IMR-90 (cell line): ENCODE measurements around the gene CDV3. TPM values are rescaled to one million over a fixed set of nuclear protein-coding genes. Genes with fewer than 3 reads are reported as not detected.

ENCODE experiments used
- ATAC-seq: fragments of 200-7000 bp; cut with Tn5 transposase; 2 replicates; pipeline ENCODE4 v1.9.1; 2020; ENCODE audit warnings: low read depth, mild to moderate bottlenecking, moderate library complexity
- BruUV-seq: library from RNA; stranded (reverse); fragments of 400-500 nt; replicated peaks from 2 replicates; lab custom pipeline; 2021; lab: Mats Ljungman, UMichigan
- CTCF ChIA-PET: fragments of 300-600 bp; formaldehyde crosslinking; extraction: SDS; loops from one replicate; lab custom pipeline; 2021; ENCODE audit warnings: antibody characterized with exemption; lab: Yijun Ruan, JAX
- POLR2A ChIA-PET: fragments of 300-600 bp; sonication (Branson Sonifier 250); formaldehyde crosslinking; loops from one replicate; lab custom pipeline; 2022; ENCODE audit warnings: antibody characterized with exemption; ENCODE audit not compliant: unreplicated experiment; lab: Charles Lee
- DNase-seq: peaks from one replicate; pipeline ENCODE4 v3.0.0; 2013
- H2AFZ ChIP-seq: replicated peaks from 2 replicates; pipeline ENCODE3; 2013; ENCODE audit warnings: low read length, mild to moderate bottlenecking; ENCODE audit not compliant: poor library complexity
- H2AK5ac ChIP-seq: 2 replicates; pipeline ENCODE4 v1.6.1; 2013; ENCODE audit warnings: low read depth, low read length, inconsistent platforms
- H2AK9ac ChIP-seq: replicated peaks from 2 replicates; pipeline ENCODE3; 2013; ENCODE audit warnings: mild to moderate bottlenecking, low read depth, low read length, moderate library complexity; ENCODE audit not compliant: poor library complexity
- H2BK120ac ChIP-seq: 2 replicates; pipeline ENCODE4 v1.6.1; 2013; ENCODE audit warnings: low read depth, low read length, inconsistent platforms
- H2BK15ac ChIP-seq: 3 replicates; pipeline ENCODE4 v1.6.1; 2013; ENCODE audit warnings: low read depth, low read length, inconsistent platforms
- H2BK20ac ChIP-seq: 2 replicates; pipeline ENCODE4 v1.6.1; 2013; ENCODE audit warnings: low read depth, mild to moderate bottlenecking, inconsistent platforms, low read length, moderate library complexity
- H2BK5ac ChIP-seq: 2 replicates; pipeline ENCODE4 v1.6.1; 2013; ENCODE audit warnings: mild to moderate bottlenecking, low read depth, low read length, inconsistent platforms; ENCODE audit not compliant: poor library complexity, severe bottlenecking
- H3K14ac ChIP-seq: replicated peaks from 2 replicates; pipeline ENCODE4 v1.6.1; 2013; ENCODE audit warnings: low read depth, low read length, inconsistent platforms
- H3K18ac ChIP-seq: 2 replicates; pipeline ENCODE4 v1.6.1; 2013; ENCODE audit warnings: low read depth, low read length, control low read depth
- H3K23ac ChIP-seq: 2 replicates; pipeline ENCODE4 v1.6.1; 2013; ENCODE audit warnings: low read depth, low read length, inconsistent platforms
- H3K27ac ChIP-seq: 2 replicates; pipeline ENCODE4 v1.5.1; 2013; ENCODE audit warnings: mild to moderate bottlenecking, control low read depth, low read length; ENCODE audit not compliant: insufficient read depth
- H3K27me3 ChIP-seq: 2 replicates; pipeline ENCODE4 v1.6.1; 2013; ENCODE audit warnings: low read length; ENCODE audit not compliant: control insufficient read depth, insufficient read depth
- H3K36me3 ChIP-seq: 2 replicates; pipeline ENCODE4 v1.6.1; 2013; ENCODE audit warnings: low read length, mixed read lengths; ENCODE audit not compliant: control insufficient read depth, insufficient read depth
- H3K4ac ChIP-seq: 2 replicates; pipeline ENCODE4 v1.6.1; 2013; ENCODE audit warnings: low read depth, low read length, inconsistent platforms
- H3K4me1 ChIP-seq: 2 replicates; pipeline ENCODE4 v1.6.1; 2013; ENCODE audit warnings: low read length, mixed read lengths; ENCODE audit not compliant: control insufficient read depth, insufficient read depth
- H3K4me2 ChIP-seq: 2 replicates; pipeline ENCODE4 v1.6.1; 2013; ENCODE audit warnings: low read depth, mild to moderate bottlenecking, control low read depth, low read length, moderate library complexity
- H3K4me3 ChIP-seq: 2 replicates; pipeline ENCODE4 v1.5.1; 2013; ENCODE audit warnings: low read depth, mild to moderate bottlenecking, control low read depth, low read length, moderate library complexity; ENCODE audit not compliant: insufficient read depth
- H3K56ac ChIP-seq: 2 replicates; pipeline ENCODE4 v1.6.1; 2013; ENCODE audit warnings: low read length, inconsistent platforms; ENCODE audit not compliant: insufficient read depth; ENCODE audit errors: extremely low read depth
- H3K79me1 ChIP-seq, 2 experiments: 2 replicates each; pipeline ENCODE4 v1.6.1; 2013; ENCODE audit warnings: low read length in 2 of 2, inconsistent platforms in 1 of 2, low read depth in 1 of 2
- H3K9ac ChIP-seq: 2 replicates; pipeline ENCODE4 v1.6.1; 2013; ENCODE audit warnings: low read depth, low read length, control low read depth
- H3K9me1 ChIP-seq: 2 replicates; pipeline ENCODE4 v1.6.1; 2013; ENCODE audit warnings: low read length, inconsistent platforms; ENCODE audit not compliant: insufficient read depth
- H3K9me3 ChIP-seq: 2 replicates; pipeline ENCODE4 v1.6.1; 2013; ENCODE audit warnings: low read length; ENCODE audit not compliant: control insufficient read depth, insufficient read depth
- H4K20me1 ChIP-seq: 2 replicates; pipeline ENCODE4 v1.6.1; 2013; ENCODE audit warnings: low read length, inconsistent platforms; ENCODE audit not compliant: insufficient read depth
- H4K5ac ChIP-seq: 2 replicates; pipeline ENCODE4 v1.6.1; 2013; ENCODE audit warnings: mild to moderate bottlenecking, low read depth, low read length, control low read depth
- H4K8ac ChIP-seq, 2 experiments: 2 replicates each; pipeline ENCODE4 v1.6.1; 2013; ENCODE audit warnings: low read depth in 2 of 2, low read length in 2 of 2, control low read depth in 1 of 2, inconsistent platforms in 1 of 2
- H4K91ac ChIP-seq: 2 replicates; pipeline ENCODE4 v1.6.1; 2013; ENCODE audit warnings: low read depth, low read length, inconsistent platforms; ENCODE audit not compliant: insufficient read depth
- BHLHE40 ChIP-seq: fragments of 150-350 bp; IDR thresholded peaks from 2 replicates; pipeline ENCODE4 v1.6.1; 2016; ENCODE audit warnings: mild to moderate bottlenecking, low read depth, low read length
- CEBPB ChIP-seq: IDR thresholded peaks from 2 replicates; pipeline ENCODE4 v1.6.1; 2012; ENCODE audit warnings: low read depth, low read length, improper control_type of control experiment
- CHD1 ChIP-seq: IDR thresholded peaks from 2 replicates; pipeline ENCODE4 v1.6.1; 2012; ENCODE audit warnings: low read depth, low read length, improper control_type of control experiment
- CTCF ChIP-seq: conservative IDR thresholded peaks from 2 replicates; pipeline ENCODE4 v1.5.1; 2012; ENCODE audit warnings: mild to moderate bottlenecking, low read depth, low read length, improper control_type of control experiment
- ELK1 ChIP-seq: fragments of 150-350 bp; IDR thresholded peaks from 2 replicates; pipeline ENCODE4 v1.6.1; 2016; ENCODE audit warnings: low read depth, mild to moderate bottlenecking, low read length, moderate library complexity, borderline replicate concordance
- FOS ChIP-seq: fragments of 150-350 bp; IDR thresholded peaks from 2 replicates; pipeline ENCODE4 v1.6.1; 2016; ENCODE audit warnings: low read depth, low read length
- MAFK ChIP-seq: IDR thresholded peaks from 2 replicates; pipeline ENCODE4 v1.6.1; 2012; ENCODE audit warnings: low read depth, low read length, improper control_type of control experiment
- MAZ ChIP-seq: IDR thresholded peaks from 2 replicates; pipeline ENCODE4 v1.6.1; 2012; ENCODE audit warnings: low read depth, mild to moderate bottlenecking, low read length, improper control_type of control experiment, moderate library complexity, borderline replicate concordance
- MXI1 ChIP-seq: IDR thresholded peaks from 2 replicates; pipeline ENCODE4 v1.6.1; 2012; ENCODE audit warnings: low read depth, mild to moderate bottlenecking, low read length, moderate library complexity, borderline replicate concordance
- NFE2L2 ChIP-seq: fragments of 150-350 bp; IDR thresholded peaks from 2 replicates; pipeline ENCODE4 v1.6.1; 2016; ENCODE audit warnings: low read depth, mild to moderate bottlenecking, low read length
- POLR2A ChIP-seq: IDR thresholded peaks from 2 replicates; pipeline ENCODE4 v1.6.1; 2012; ENCODE audit warnings: mild to moderate bottlenecking, low read depth, low read length
- RAD21 ChIP-seq: IDR thresholded peaks from 2 replicates; pipeline ENCODE4 v1.6.1; 2012; ENCODE audit warnings: low read length, improper control_type of control experiment
- RCOR1 ChIP-seq: IDR thresholded peaks from 2 replicates; pipeline ENCODE4 v1.6.1; 2012; ENCODE audit warnings: mild to moderate bottlenecking, low read length, improper control_type of control experiment; ENCODE audit not compliant: insufficient replicate concordance
- RFX5 ChIP-seq: IDR thresholded peaks from 2 replicates; pipeline ENCODE4 v1.8.0; 2012; ENCODE audit warnings: low read depth, mild to moderate bottlenecking, low read length, moderate library complexity
- SMC3 ChIP-seq: fragments of 150-350 bp; IDR thresholded peaks from 2 replicates; pipeline ENCODE4 v1.6.1; 2016; ENCODE audit warnings: low read depth, mild to moderate bottlenecking, antibody characterized with exemption, low read length, moderate library complexity
- WGBS, 2 experiments: methylation state at CpG; one replicate each; pipeline versions ENCODE4 v1.1.5 to v1.1.7; 2013; ENCODE audit warnings: missing lambda C conversion rate in 2 of 2; ENCODE audit not compliant: insufficient read length in 1 of 2; ENCODE audit errors: extremely low coverage in 2 of 2; 5-methylcytosine and 5-hydroxymethylcytosine counted together
- dilution Hi-C: fragments of 300-500 bp; cut with HindIII; formaldehyde crosslinking; loops from one replicate; pipeline ENCODE4 v1.14.3; 2018; ENCODE audit warnings: low sequenced_read_pairs; ENCODE audit not compliant: unreplicated experiment
- in situ Hi-C: fragments of 300-500 bp; cut with MboI; formaldehyde crosslinking; loops from 3 replicates; pipeline ENCODE4 v1.14.3; 2019; ENCODE audit warnings: low sequenced_read_pairs, inconsistent platforms, mixed read lengths
- intact Hi-C: fragments of 100-400 bp; cut with micrococcal nuclease; formaldehyde crosslinking; loops from 2 replicates; pipeline ENCODE4 v1.10.0; 2022
- polyA plus RNA-seq, 3 experiments: library from polyadenylated mRNA; depleted of rRNA; stranded (reverse); fragments of >200 nt; gene quantifications; 2 replicates each; pipeline ENCODE4 v1.2.3, GENCODE V29; 2012; ENCODE audit warnings: low replicate concordance in 1 of 3
- total RNA-seq: library from RNA; depleted of rRNA; stranded (reverse); fragments of >200 nt; gene quantifications from 2 replicates; pipeline ENCODE4 v1.2.3, GENCODE V29; 2012
- TF ChIP-seq, protein P1 (sequence below): fragments of 150-350 bp; IDR thresholded peaks from 2 replicates; pipeline ENCODE4 v1.6.1; 2017; ENCODE audit warnings: mild to moderate bottlenecking, antibody characterized with exemption, low read length, low read depth

Gene CDV3
- total and polyA plus RNA-seq, 2 of the 4 experiments (the other 2 are of a cell fraction): 93.6 to 120 TPM

GRCh38 chr3:133633439-133633838 lies 60.0 kb downstream of the CDV3 start:
- H3K9ac ChIP-seq: no peak overlapping the region
- no peak overlapping the region for H2BK120ac ChIP-seq
- H3K9me1 ChIP-seq: no peaks in the 10 kb centered on the region
- WGBS, 2 experiments: 100% methylated on average over 2 of the region's 4 CpGs; no CpG with 5 or more reads in 1 of the 2 experiments
- dilution Hi-C loops: no loop called here
- no peak overlapping the region for H4K91ac ChIP-seq
- no peak overlapping the region for H2AFZ ChIP-seq
- H2BK5ac ChIP-seq: no peak overlapping the region
- no peak for TF ChIP-seq CHD1
- TF ChIP-seq NFE2L2: no peak
- TF ChIP-seq FOS: no peak
- TF ChIP-seq MXI1: no peak
- TF ChIP-seq SMC3: no peak
- no peak for TF ChIP-seq ELK1
- TF ChIP-seq MAFK: no peak
- no peak for TF ChIP-seq POLR2A
- TF ChIP-seq MAZ: no peak
- TF ChIP-seq RFX5: no peak
- TF ChIP-seq, protein P1, sequence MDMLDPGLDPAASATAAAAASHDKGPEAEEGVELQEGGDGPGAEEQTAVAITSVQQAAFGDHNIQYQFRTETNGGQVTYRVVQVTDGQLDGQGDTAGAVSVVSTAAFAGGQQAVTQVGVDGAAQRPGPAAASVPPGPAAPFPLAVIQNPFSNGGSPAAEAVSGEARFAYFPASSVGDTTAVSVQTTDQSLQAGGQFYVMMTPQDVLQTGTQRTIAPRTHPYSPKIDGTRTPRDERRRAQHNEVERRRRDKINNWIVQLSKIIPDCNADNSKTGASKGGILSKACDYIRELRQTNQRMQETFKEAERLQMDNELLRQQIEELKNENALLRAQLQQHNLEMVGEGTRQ: no peak
- TF ChIP-seq CTCF: no peak
- TF ChIP-seq CEBPB: no peak
- TF ChIP-seq RAD21: no peak
- no peak for TF ChIP-seq RCOR1
- TF ChIP-seq BHLHE40: no peak
- H2AK9ac ChIP-seq: no peak overlapping the region
- ATAC-seq (no peak), DNase-seq (no peak)
- no peak overlapping the region for H3K56ac ChIP-seq
- no peak overlapping the region for H3K23ac ChIP-seq
- H3K27me3 ChIP-seq: no peaks in the 10 kb centered on the region
- no peak overlapping the region for H2BK15ac ChIP-seq
- no peak overlapping the region for H3K14ac ChIP-seq
- no peak overlapping the region for H2BK20ac ChIP-seq
- BruUV-seq: no TSS peak
- intact Hi-C loops: no loop called here
- H3K9me3 ChIP-seq: no peaks in the 10 kb centered on the region
- H3K4ac ChIP-seq: no peak overlapping the region
- POLR2A ChIA-PET: no interaction called here
- H4K5ac ChIP-seq: no peak overlapping the region
- H3K18ac ChIP-seq: no peak overlapping the region
- no peak overlapping the region for H3K4me2 ChIP-seq
- in situ Hi-C loops: no loop called here
- no peak overlapping the region for H3K4me3 ChIP-seq
- CTCF ChIA-PET: no interaction called here
- no peaks in the 10 kb centered on the region for H3K4me1 ChIP-seq
- H4K20me1 ChIP-seq: no peaks in the 10 kb centered on the region
- H4K8ac ChIP-seq: no peak overlapping the region
- H2AK5ac ChIP-seq: no peak overlapping the region
- no peak overlapping the region for H3K27ac ChIP-seq
- H3K79me1 ChIP-seq: peaks cover 13 to 14% of the 10 kb centered on the region in 2 experiments; a peak in 3 of 4 replicates
- H3K36me3 ChIP-seq: peaks cover 28% of the 10 kb centered on the region
